H1 (cell line): ENCODE results near the gene LCE1E. TPM values are rescaled to one million over a fixed set of nuclear protein-coding genes. Genes with fewer than 3 reads are reported as not detected.

Source experiments
- GABPA ChIP-seq: IDR thresholded peaks from 2 replicates; pipeline ENCODE4 v1.6.1; 2011; ENCODE audit warnings: mild to moderate bottlenecking, low read length, moderate library complexity, borderline replicate concordance; ENCODE audit not compliant: insufficient read depth
- HDAC6 ChIP-seq: IDR thresholded peaks from one replicate; pipeline ENCODE4 v1.7.1; 2012; ENCODE audit warnings: low read depth, mild to moderate bottlenecking, inconsistent platforms, low read length, moderate library complexity
- SIN3A ChIP-seq, 2 experiments: IDR thresholded peaks in 1 of 2; conservative IDR thresholded peaks in 1 of 2; 2 replicates each; pipeline ENCODE4 v1.6.1; 2011 to 2012; ENCODE audit warnings: low read length in 2 of 2, improper control_type of control experiment in 1 of 2, low read depth in 1 of 2, mild to moderate bottlenecking in 1 of 2
- YY1 ChIP-seq: IDR thresholded peaks from 2 replicates; pipeline ENCODE4 v1.6.1; 2011; ENCODE audit warnings: low read depth, mild to moderate bottlenecking, low read length
- polyA plus RNA-seq, 7 experiments: library from polyadenylated mRNA; depleted of rRNA in 3 of 7; stranded (reverse) in 5 of 7; unstranded in 2 of 7; fragments of >200 nt in 5 of 7; fragments of 200-250 nt in 2 of 7; gene quantifications; 1 replicate in 5 of 7; 2 replicates in 1 of 7; 4 replicates in 1 of 7; pipeline versions ENCODE4 v1.2.1 to v1.2.3, GENCODE V29; 2011 to 2013; ENCODE audit warnings: missing spikeins in 2 of 7, mixed read lengths in 2 of 7
- total RNA-seq: library from RNA; stranded (reverse); fragmentation: NEBNext Ultra II Directional; extraction: Animal tissue kit (Norgen Biotek cat#: 25700); gene quantifications from 2 replicates; pipeline ENCODE4 v1.2.1, GENCODE V29; 2021

The LCE1E gene
- total and polyA plus RNA-seq, 2 of the 8 experiments (the other 6 are each of a cell fraction or from before 2014, with no cell fraction given), result not detected

DNA sequence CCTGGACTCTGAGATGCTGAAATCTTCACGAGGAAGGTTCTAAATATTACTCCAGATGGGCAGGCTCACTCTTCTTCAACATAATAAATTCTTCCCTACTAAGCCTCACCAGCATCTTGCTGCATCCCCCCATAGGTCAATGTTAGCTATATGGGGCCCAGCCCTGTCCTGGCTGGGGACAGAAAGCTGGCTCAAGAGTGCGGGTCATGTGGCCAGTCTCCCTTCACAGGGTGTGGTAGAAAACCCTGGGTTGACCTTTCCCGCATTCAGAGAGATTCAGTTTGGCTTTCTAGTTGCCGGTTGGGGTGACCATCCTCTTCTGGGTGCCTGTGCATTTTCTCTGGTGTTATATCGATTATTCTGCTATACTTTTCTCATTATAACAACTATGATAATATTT, 48.1 kb upstream of the LCE1E start (continued):
- TF ChIP-seq YY1, result no peak
- no peak for TF ChIP-seq HDAC6
- no peak for TF ChIP-seq SIN3A (conservative IDR thresholded peaks at IDR 0.05 in 1 of 2, IDR thresholded peaks at IDR 0.05 in 1 of 2; ENCODE audit: low read depth in 1 of 2, low read length in 2 of 2)
- no peak for TF ChIP-seq GABPA
- TF ChIP-seq, all 59 proteins: peak for 0
